HepG2 (cell line): Measurements from ENCODE around the gene PWP1. TPM values are rescaled to one million over a fixed set of nuclear protein-coding genes. Genes with fewer than 3 reads are reported as not detected.

Experiments used
- ADNP ChIP-seq: sonication (generic); formaldehyde crosslinking; IDR thresholded peaks from 2 replicates; pipeline ENCODE4 v1.4.0; 2020; ENCODE audit warnings: missing genetic modification reagents
- HOXA7 ChIP-seq: sonication (generic); formaldehyde crosslinking; IDR thresholded peaks from 2 replicates; pipeline ENCODE4 v1.8.1; 2022; ENCODE audit warnings: mild to moderate bottlenecking, missing genetic modification reagents, moderate library complexity
- JUNB ChIP-seq: sonication (generic); formaldehyde crosslinking; IDR thresholded peaks from 2 replicates; pipeline ENCODE4 v1.8.0; 2022; ENCODE audit warnings: missing genetic modification reagents, mild to moderate bottlenecking, borderline replicate concordance
- NRL ChIP-seq: sonication (generic); formaldehyde crosslinking; IDR thresholded peaks from 2 replicates; pipeline ENCODE4 v1.5.0; 2020; ENCODE audit warnings: missing genetic modification reagents, mild to moderate bottlenecking, moderate library complexity, borderline replicate concordance
- PCBP2 ChIP-seq: fragments of 200-400 bp; formaldehyde crosslinking; optimal IDR thresholded peaks from 2 replicates; pipeline ENCODE3; 2018; ENCODE audit warnings: low read length, low read depth; ENCODE audit not compliant: poor library complexity, severe bottlenecking
- RBM22 ChIP-seq: fragments of 200-400 bp; formaldehyde crosslinking; optimal IDR thresholded peaks from 2 replicates; pipeline ENCODE3; 2017; ENCODE audit warnings: mild to moderate bottlenecking, low read length, moderate library complexity
- ZBTB21 ChIP-seq: sonication (generic); formaldehyde crosslinking; IDR thresholded peaks from 2 replicates; pipeline ENCODE4 v1.4.0; 2020; ENCODE audit warnings: missing genetic modification reagents
- ZFP36L2 ChIP-seq: sonication (generic); formaldehyde crosslinking; IDR thresholded peaks from 2 replicates; pipeline ENCODE4 v1.4.0; 2020; ENCODE audit warnings: missing genetic modification reagents
- polyA plus RNA-seq, 8 experiments: library from polyadenylated mRNA; depleted of rRNA in 3 of 8; stranded (reverse) in 7 of 8; unstranded in 1 of 8; fragments of >200 nt; fragmentation: Illumina TruSeq in 4 of 8; extraction: Trizol in 4 of 8; gene quantifications; 2 replicates each; pipeline versions ENCODE4 v1.2.1 to v1.2.3, GENCODE V29; 2011 to 2016; ENCODE audit warnings: low read depth in 4 of 8, missing spikeins in 1 of 8, mixed read lengths in 1 of 8; ENCODE audit not compliant: insufficient read depth in 1 of 8
- total RNA-seq, 5 experiments: library from RNA; depleted of rRNA; stranded (reverse); fragments of >200 nt; fragmentation: Illumina TruSeq; extraction: Trizol; gene quantifications; 2 replicates each; pipeline ENCODE4 v1.2.3, GENCODE V29; 2016; ENCODE audit warnings: low read depth in 1 of 5
- TF ChIP-seq, protein P1 (sequence below), 2 experiments: IDR thresholded peaks; 2 replicates each; pipeline ENCODE4 v1.6.1; 2011 to 2012; ENCODE audit warnings: low read length in 2 of 2, borderline replicate concordance in 1 of 2, low read depth in 1 of 2, mild to moderate bottlenecking in 1 of 2, moderate library complexity in 1 of 2
- TF ChIP-seq, protein P2 (sequence below): sonication (generic); formaldehyde crosslinking; IDR thresholded peaks from 2 replicates; pipeline ENCODE4 v1.5.0; 2020; ENCODE audit warnings: missing genetic modification reagents
- TF ChIP-seq, protein P3 (sequence below), 2 experiments: sonication (generic) in 1 of 2; formaldehyde crosslinking in 1 of 2; IDR thresholded peaks; 2 replicates each; pipeline versions ENCODE4 v1.4.0 to v1.6.1; 2018 to 2020; ENCODE audit warnings: missing genetic modification reagents in 2 of 2, borderline replicate concordance in 1 of 2, low read depth in 1 of 2, mild to moderate bottlenecking in 1 of 2, missing biosample characterization in 1 of 2

Gene PWP1
- total and polyA plus RNA-seq, 2 of the 13 experiments (the other 11 are each of a cell fraction or from before 2014, with no cell fraction given): 65.9 to 70.2 TPM

DNA sequence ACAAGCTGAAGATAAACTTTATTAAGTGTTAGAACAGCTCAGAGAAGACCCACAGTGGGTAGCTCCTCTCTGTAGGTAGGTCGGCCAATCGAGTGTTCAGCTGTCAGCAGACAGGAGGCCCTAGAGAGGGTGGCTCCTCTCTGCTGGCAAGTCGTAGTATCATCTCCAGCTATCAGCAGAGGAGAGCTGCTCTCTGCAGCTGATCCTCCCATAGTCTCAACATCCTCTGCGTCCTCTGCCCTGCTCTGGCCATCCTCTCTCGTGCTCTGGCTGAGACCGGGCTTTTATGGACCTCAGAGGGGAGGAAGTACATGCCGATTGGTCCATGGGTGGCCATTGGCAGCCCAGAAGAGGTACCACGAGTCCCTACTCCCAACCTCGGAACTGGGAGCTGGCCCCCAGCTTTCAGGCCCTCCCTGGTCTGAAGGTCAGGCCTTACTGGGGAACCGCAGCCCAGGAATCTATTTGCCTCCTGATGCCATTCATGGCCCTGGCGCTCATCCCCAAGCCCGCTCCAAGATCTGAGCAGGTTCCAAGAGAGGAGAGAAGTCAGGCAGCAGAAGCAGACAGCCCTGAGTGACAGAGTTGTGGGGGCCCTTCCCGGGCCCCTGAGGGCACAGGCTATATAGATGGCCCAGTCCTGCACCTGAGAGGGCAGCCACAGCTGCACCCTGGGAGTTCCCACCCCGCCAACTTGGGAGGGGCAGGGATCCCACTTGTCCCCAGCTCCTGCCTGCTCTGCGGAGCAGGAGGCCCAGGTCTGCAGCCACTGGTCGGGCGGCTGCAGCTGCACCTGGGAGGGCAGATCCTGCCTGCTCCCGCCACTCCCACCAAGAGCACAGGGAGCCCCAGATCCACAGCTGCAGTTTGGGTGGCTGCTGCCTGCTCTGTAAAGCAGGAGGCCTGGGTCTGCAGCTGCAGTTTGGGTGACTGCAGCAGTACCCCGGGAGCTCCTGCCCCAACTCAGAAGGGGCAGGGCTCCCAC is 3.5 kb upstream of the PWP1 start (continued):
- TF ChIP-seq, protein P1, sequence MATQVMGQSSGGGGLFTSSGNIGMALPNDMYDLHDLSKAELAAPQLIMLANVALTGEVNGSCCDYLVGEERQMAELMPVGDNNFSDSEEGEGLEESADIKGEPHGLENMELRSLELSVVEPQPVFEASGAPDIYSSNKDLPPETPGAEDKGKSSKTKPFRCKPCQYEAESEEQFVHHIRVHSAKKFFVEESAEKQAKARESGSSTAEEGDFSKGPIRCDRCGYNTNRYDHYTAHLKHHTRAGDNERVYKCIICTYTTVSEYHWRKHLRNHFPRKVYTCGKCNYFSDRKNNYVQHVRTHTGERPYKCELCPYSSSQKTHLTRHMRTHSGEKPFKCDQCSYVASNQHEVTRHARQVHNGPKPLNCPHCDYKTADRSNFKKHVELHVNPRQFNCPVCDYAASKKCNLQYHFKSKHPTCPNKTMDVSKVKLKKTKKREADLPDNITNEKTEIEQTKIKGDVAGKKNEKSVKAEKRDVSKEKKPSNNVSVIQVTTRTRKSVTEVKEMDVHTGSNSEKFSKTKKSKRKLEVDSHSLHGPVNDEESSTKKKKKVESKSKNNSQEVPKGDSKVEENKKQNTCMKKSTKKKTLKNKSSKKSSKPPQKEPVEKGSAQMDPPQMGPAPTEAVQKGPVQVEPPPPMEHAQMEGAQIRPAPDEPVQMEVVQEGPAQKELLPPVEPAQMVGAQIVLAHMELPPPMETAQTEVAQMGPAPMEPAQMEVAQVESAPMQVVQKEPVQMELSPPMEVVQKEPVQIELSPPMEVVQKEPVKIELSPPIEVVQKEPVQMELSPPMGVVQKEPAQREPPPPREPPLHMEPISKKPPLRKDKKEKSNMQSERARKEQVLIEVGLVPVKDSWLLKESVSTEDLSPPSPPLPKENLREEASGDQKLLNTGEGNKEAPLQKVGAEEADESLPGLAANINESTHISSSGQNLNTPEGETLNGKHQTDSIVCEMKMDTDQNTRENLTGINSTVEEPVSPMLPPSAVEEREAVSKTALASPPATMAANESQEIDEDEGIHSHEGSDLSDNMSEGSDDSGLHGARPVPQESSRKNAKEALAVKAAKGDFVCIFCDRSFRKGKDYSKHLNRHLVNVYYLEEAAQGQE (IDR thresholded peaks at IDR 0.05; ENCODE audit: borderline replicate concordance in 1 of 2, low read depth in 1 of 2, low read length in 2 of 2): peak in 1 of 2 experiments; percentile 65; a peak in 1 of 4 replicates
- TF ChIP-seq NRL (CRISPR knock-in tag): 0 out of 2 replicates have a peak, but pooled peaks have one; percentile 48
- TF ChIP-seq, protein P2, sequence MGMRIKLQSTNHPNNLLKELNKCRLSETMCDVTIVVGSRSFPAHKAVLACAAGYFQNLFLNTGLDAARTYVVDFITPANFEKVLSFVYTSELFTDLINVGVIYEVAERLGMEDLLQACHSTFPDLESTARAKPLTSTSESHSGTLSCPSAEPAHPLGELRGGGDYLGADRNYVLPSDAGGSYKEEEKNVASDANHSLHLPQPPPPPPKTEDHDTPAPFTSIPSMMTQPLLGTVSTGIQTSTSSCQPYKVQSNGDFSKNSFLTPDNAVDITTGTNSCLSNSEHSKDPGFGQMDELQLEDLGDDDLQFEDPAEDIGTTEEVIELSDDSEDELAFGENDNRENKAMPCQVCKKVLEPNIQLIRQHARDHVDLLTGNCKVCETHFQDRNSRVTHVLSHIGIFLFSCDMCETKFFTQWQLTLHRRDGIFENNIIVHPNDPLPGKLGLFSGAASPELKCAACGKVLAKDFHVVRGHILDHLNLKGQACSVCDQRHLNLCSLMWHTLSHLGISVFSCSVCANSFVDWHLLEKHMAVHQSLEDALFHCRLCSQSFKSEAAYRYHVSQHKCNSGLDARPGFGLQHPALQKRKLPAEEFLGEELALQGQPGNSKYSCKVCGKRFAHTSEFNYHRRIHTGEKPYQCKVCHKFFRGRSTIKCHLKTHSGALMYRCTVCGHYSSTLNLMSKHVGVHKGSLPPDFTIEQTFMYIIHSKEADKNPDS (CRISPR knock-in tag): no peak
- TF ChIP-seq ZFP36L2 (CRISPR knock-in tag): 0 out of 2 replicates have a peak, but pooled peaks have one; percentile 56
- no peak for TF ChIP-seq RBM22
- TF ChIP-seq PCBP2: no peak
- TF ChIP-seq HOXA7 (CRISPR knock-in tag): no peak
- no peak for TF ChIP-seq ADNP
- TF ChIP-seq JUNB (CRISPR knock-in tag): no peak
- TF ChIP-seq, protein P3, sequence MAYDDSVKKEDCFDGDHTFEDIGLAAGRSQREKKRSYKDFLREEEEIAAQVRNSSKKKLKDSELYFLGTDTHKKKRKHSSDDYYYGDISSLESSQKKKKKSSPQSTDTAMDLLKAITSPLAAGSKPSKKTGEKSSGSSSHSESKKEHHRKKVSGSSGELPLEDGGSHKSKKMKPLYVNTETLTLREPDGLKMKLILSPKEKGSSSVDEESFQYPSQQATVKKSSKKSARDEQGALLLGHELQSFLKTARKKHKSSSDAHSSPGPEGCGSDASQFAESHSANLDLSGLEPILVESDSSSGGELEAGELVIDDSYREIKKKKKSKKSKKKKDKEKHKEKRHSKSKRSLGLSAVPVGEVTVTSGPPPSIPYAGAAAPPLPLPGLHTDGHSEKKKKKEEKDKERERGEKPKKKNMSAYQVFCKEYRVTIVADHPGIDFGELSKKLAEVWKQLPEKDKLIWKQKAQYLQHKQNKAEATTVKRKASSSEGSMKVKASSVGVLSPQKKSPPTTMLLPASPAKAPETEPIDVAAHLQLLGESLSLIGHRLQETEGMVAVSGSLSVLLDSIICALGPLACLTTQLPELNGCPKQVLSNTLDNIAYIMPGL (CRISPR knock-in tag; IDR thresholded peaks at IDR 0.05; ENCODE audit: borderline replicate concordance in 1 of 2, low read depth in 1 of 2): peak; percentile 50 to 68; a peak in 3 of 4 replicates
- TF ChIP-seq ZBTB21 (CRISPR knock-in tag): no peak
- TF ChIP-seq, all 625 proteins: peak for 187
